VCaP (cell line): ENCODE results near the gene PDZD8.

ENCODE experiments used
- H3K27ac ChIP-seq: fragments of 450-650 bp; 2 replicates; pipeline ENCODE4 v1.5.1; 2017
- TF ChIP-seq, protein P1 (sequence below): fragments of 450-650 bp; conservative IDR thresholded peaks from 2 replicates; pipeline ENCODE4 v1.5.1; 2017; ENCODE audit warnings: mild to moderate bottlenecking, moderate library complexity

Gene PDZD8

DNA sequence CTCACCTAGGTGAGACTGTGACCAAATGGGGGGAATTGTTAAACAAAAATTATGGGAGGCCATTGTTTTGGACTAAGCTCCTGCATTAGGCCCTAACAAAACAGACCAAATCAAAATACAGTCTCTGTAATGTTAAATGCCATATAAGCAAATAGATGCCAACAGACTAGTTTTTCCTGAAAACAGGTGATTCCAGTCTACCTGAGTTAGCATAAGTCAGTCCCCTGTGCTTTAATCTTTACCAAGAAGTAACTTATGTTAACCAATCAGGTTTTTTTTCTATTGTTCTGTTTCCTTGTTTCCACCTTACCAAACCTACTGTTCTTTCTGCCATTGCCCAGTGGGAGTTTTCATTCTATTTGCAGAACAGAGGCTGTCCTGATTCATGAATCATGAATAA lies 48.0 kb downstream of the PDZD8 start:
- no peak overlapping the region for H3K27ac ChIP-seq
- TF ChIP-seq, protein P1, sequence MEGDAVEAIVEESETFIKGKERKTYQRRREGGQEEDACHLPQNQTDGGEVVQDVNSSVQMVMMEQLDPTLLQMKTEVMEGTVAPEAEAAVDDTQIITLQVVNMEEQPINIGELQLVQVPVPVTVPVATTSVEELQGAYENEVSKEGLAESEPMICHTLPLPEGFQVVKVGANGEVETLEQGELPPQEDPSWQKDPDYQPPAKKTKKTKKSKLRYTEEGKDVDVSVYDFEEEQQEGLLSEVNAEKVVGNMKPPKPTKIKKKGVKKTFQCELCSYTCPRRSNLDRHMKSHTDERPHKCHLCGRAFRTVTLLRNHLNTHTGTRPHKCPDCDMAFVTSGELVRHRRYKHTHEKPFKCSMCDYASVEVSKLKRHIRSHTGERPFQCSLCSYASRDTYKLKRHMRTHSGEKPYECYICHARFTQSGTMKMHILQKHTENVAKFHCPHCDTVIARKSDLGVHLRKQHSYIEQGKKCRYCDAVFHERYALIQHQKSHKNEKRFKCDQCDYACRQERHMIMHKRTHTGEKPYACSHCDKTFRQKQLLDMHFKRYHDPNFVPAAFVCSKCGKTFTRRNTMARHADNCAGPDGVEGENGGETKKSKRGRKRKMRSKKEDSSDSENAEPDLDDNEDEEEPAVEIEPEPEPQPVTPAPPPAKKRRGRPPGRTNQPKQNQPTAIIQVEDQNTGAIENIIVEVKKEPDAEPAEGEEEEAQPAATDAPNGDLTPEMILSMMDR: no peak

DNA sequence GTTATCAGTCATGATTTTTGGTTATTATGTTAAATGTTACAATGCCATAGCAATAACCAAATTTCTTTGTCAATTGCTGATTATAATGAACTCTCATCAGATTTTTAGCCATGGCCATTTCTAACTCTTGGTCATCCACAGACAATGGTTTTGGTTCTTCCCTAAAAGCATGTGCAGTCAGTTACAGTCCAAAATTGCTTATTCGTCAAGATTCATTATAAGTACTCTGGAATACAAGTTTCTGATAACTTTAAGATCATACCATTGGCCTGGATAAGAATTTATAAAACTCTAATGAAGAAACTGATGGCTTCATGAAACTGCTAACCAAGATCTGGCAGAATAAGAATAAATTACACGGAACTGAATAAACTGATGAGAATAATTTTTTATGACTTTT lies 50.9 kb downstream of the PDZD8 start:
- H3K27ac ChIP-seq: no peak overlapping the region
- TF ChIP-seq, protein P1: no peak

DNA sequence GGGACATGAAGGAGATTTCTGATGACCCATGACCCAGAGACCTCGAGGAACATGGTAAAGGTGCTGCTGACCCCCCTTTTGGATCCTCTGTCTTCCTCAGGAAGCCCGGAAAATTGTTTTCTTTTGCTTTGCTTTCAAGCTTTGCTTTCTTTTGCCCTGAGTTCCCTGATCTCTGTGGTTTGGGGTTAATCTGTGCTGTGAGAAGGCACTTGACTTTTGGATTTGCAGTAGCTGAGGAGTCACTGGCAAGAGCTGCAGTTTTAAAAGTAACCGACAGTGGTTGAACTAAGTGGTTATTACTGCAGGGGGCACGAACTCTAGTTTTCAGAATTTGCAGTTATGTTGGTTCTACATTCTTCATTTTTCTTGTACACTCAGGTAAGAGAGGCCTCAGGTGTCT lies 53.0 kb downstream of the PDZD8 start:
- TF ChIP-seq, protein P1: no peak
- no peak overlapping the region for H3K27ac ChIP-seq

DNA sequence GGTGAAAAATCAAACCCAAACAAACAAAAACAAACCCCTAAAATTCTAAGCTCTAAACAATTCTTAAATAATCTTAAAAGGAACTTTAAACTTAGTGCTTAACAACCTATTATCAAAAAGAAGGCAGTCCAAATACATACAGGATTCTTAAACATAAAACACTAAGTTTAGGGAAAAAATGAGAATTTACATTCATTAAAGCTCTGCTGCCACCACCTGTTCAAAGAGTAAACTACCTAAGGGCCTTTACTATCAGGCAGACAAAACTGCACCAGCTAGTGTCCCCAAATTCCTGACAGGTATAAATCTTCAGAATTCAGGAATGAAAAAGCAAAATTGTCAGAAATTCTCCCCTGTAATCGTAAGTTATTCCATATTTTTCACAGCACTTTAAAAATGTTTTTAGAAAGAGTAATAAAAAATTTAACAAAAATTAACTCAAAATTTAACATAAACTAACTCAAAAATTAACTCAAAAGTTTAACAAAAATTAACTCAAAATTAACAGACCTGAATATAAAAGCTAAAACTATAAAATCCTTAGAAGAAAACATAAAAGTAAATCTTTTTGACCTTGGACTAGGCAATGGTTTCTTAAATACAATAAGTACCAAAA lies 55.1 kb downstream of the PDZD8 start:
- TF ChIP-seq, protein P1: peak; percentile 72

DNA sequence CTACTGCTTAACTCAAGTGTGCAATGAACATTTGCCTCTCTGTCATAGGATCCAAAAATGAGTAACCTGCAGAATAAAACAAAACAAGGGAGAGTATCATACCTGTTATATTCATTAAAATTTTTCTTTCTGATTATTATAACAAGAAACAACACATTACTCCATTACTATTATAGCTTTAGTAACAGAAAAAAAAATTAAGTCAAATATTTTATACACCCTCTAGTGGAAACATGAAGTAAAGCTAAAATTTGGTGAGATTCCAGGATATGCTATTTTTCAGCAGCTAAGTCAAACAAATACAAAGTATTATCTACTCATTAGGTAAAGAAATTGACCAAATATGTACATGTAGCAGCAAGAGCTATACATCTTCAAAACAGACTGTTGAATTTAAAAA lies 56.3 kb downstream of the PDZD8 start:
- H3K27ac ChIP-seq: no peak overlapping the region
- TF ChIP-seq, protein P1: peak; percentile 48

More for the DNA sequence above, 55.1 kb downstream of the PDZD8 start:
- no peak overlapping the region for H3K27ac ChIP-seq

DNA sequence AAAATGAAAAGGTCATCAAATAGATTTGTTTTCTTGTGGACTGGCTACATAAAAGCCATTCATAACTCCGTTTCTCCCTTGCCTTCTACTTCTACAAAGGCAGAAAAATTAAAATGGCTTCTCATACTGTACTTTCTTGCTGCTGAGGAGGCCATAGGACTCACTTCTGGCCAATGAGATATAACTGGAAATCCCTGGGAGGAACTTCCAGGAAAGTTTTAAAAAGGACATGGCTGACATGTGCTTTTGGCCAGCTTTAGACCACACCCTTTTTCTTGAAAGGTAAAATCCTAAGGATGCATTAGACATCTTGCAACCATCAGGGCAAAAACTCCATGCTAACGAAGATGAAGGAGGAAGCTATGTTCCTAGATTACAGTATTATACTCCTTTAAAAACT lies 58.5 kb downstream of the PDZD8 start:
- H3K27ac ChIP-seq: no peak overlapping the region
- TF ChIP-seq, protein P1: no peak

DNA sequence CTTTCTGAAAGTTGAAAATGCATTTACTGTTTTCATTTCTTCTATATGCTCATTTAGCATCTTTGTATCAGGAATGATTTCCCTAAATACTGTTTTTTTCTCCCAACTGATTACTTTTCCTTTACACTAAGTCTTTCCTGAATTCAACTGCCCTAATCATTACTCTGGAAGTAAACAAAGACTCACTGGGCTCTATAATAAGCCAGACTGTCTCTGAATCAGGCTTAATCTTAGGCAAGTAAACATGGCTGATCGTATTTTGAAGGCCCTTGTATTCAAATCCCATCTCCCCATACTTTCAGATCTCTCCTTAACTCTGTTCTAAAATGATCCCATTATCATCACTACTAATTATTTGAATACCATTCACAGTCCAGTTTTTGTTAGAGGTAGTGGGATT lies 61.6 kb downstream of the PDZD8 start:
- H3K27ac ChIP-seq: no peak overlapping the region
- TF ChIP-seq, protein P1: no peak
